SK-N-SH (cell line): ENCODE measurements around the gene CNIH3. TPM values are rescaled to one million over a fixed set of nuclear protein-coding genes. Genes with fewer than 3 reads are reported as not detected.

Experiments used
- CTCF ChIA-PET: fragments of 300-600, 350-600 bp; formaldehyde crosslinking; extraction: SDS; loops from one replicate; lab custom pipeline; 2021; lab: Yijun Ruan, JAX
- POLR2A ChIA-PET: fragments of 350-600 bp; sonication (Branson Sonifier 250); formaldehyde crosslinking; extraction: SDS; loops from one replicate; lab custom pipeline; 2020; ENCODE audit warnings: antibody characterized with exemption, inconsistent platforms; lab: Yijun Ruan, JAX
- DNase-seq: peaks from one replicate; pipeline ENCODE4 v3.0.0; 2012
- H2AFZ ChIP-seq: fragments of 200-600 bp; sonication (generic); 2 replicates; pipeline ENCODE4 v1.8.1; 2016; ENCODE audit warnings: antibody characterized with exemption, mild to moderate bottlenecking, low read depth
- H3F3A ChIP-seq: fragments of 200-600 bp; sonication (generic); replicated peaks from 2 replicates; pipeline ENCODE3; 2016; ENCODE audit warnings: antibody characterized with exemption, mild to moderate bottlenecking; ENCODE audit not compliant: insufficient read depth
- H3K27ac ChIP-seq, 2 experiments: fragments of 200-500 bp in 1 of 2; fragments of 200-600 bp in 1 of 2; sonication (Bioruptor generic) in 1 of 2; sonication (generic), shearing (Covaris generic) in 1 of 2; 2 replicates each; pipeline versions ENCODE4 v1.5.1 to v1.6.1; 2014 to 2016; ENCODE audit warnings: low read depth in 2 of 2, inconsistent platforms in 1 of 2, low read length in 1 of 2, mild to moderate bottlenecking in 1 of 2, mixed read lengths in 1 of 2
- H3K27me3 ChIP-seq: fragments of 200-600 bp; sonication (generic), shearing (Covaris generic); 2 replicates; pipeline ENCODE4 v1.6.1; 2016; ENCODE audit warnings: mixed run types; ENCODE audit not compliant: insufficient read depth
- H3K36me3 ChIP-seq, 2 experiments: fragments of 200-500 bp in 1 of 2; fragments of 200-600 bp in 1 of 2; sonication (Bioruptor generic) in 1 of 2; sonication (generic) in 1 of 2; replicated peaks in 1 of 2; 2 replicates each; pipeline versions ENCODE3 to v1.5.1; 2014 to 2016; ENCODE audit warnings: low read length in 1 of 2, mild to moderate bottlenecking in 1 of 2; ENCODE audit not compliant: insufficient read depth in 2 of 2, control insufficient read depth in 1 of 2
- H3K4me1 ChIP-seq, 2 experiments: fragments of 200-500 bp in 1 of 2; fragments of 200-600 bp in 1 of 2; sonication (Bioruptor generic) in 1 of 2; sonication (generic), shearing (Covaris generic) in 1 of 2; 2 replicates each; pipeline versions ENCODE4 v1.5.1 to v1.6.1; 2014 to 2016; ENCODE audit warnings: low read depth in 1 of 2, low read length in 1 of 2, mixed run types in 1 of 2; ENCODE audit not compliant: insufficient read depth in 2 of 2, control insufficient read depth in 1 of 2
- H3K4me2 ChIP-seq: fragments of 200-600 bp; sonication (generic), shearing (Covaris generic); 2 replicates; pipeline ENCODE4 v1.6.1; 2017; ENCODE audit warnings: mixed run types
- H3K4me3 ChIP-seq, 2 experiments: fragments of 200-500 bp in 1 of 2; fragments of 200-600 bp in 1 of 2; sonication (Bioruptor generic) in 1 of 2; sonication (generic), shearing (Covaris generic) in 1 of 2; 2 replicates each; pipeline versions ENCODE4 v1.5.1 to v1.8.1; 2014 to 2016; ENCODE audit warnings: low read depth in 2 of 2, inconsistent platforms in 1 of 2, low read length in 1 of 2, mild to moderate bottlenecking in 1 of 2, mixed read lengths in 1 of 2, moderate library complexity in 1 of 2
- H3K79me2 ChIP-seq: fragments of 200-600 bp; sonication (generic); 2 replicates; pipeline ENCODE4 v1.8.1; 2017; ENCODE audit warnings: mild to moderate bottlenecking; ENCODE audit not compliant: insufficient read depth
- H3K9ac ChIP-seq: fragments of 200-600 bp; sonication (generic); 2 replicates; pipeline ENCODE4 v1.6.1; 2017; ENCODE audit warnings: mixed run types
- H3K9me2 ChIP-seq: fragments of 200-600 bp; sonication (generic); 2 replicates; pipeline ENCODE4 v1.6.1; 2017; ENCODE audit warnings: mixed run types
- H3K9me3 ChIP-seq: fragments of 200-600 bp; sonication (generic); 2 replicates; pipeline ENCODE4 v1.6.1; 2017; ENCODE audit warnings: mixed run types, mild to moderate bottlenecking, moderate library complexity
- H4K20me1 ChIP-seq: fragments of 200-600 bp; sonication (generic); 2 replicates; pipeline ENCODE4 v1.6.1; 2017; ENCODE audit warnings: mild to moderate bottlenecking, mixed run types; ENCODE audit not compliant: insufficient read depth
- CHD2 ChIP-seq: fragments of 150-350 bp; IDR thresholded peaks from 2 replicates; pipeline ENCODE4 v1.6.1; 2018; ENCODE audit warnings: low read length; ENCODE audit not compliant: partially characterized antibody
- CTCF ChIP-seq: fragments of 200-600 bp; sonication (generic); IDR thresholded peaks from 2 replicates; pipeline ENCODE4 v1.6.1; 2017; ENCODE audit warnings: antibody characterized with exemption, mild to moderate bottlenecking, moderate library complexity
- ELF1 ChIP-seq: IDR thresholded peaks from 2 replicates; pipeline ENCODE4 v1.4.0; 2012
- EP300 ChIP-seq, 2 experiments: IDR thresholded peaks; 2 replicates each; pipeline versions ENCODE4 v1.4.0 to v1.6.1; 2012; ENCODE audit warnings: borderline replicate concordance in 1 of 2, low read depth in 1 of 2, low read length in 1 of 2
- FOXM1 ChIP-seq: IDR thresholded peaks from 2 replicates; pipeline ENCODE4 v1.4.0; 2012; ENCODE audit warnings: low read depth, mild to moderate bottlenecking
- JUND ChIP-seq: IDR thresholded peaks from 2 replicates; pipeline ENCODE4 v1.4.0; 2012
- MEF2A ChIP-seq: IDR thresholded peaks from 2 replicates; pipeline ENCODE4 v1.4.0; 2012; ENCODE audit warnings: low read depth, borderline replicate concordance
- MXI1 ChIP-seq: IDR thresholded peaks from 2 replicates; pipeline ENCODE4 v1.6.1; 2012; ENCODE audit warnings: mild to moderate bottlenecking, low read depth, low read length, improper control_type of control experiment
- NRF1 ChIP-seq: IDR thresholded peaks from 2 replicates; pipeline ENCODE4 v1.6.1; 2012; ENCODE audit warnings: low read depth, mild to moderate bottlenecking, low read length
- POLR2AphosphoS5 ChIP-seq: IDR thresholded peaks from 2 replicates; pipeline ENCODE4 v1.6.1; 2012; ENCODE audit warnings: low read depth, low read length
- RCOR1 ChIP-seq: fragments of 150-350 bp; IDR thresholded peaks from 2 replicates; pipeline ENCODE4 v1.6.1; 2017; ENCODE audit warnings: antibody characterized with exemption, low read length
- RFX5 ChIP-seq: IDR thresholded peaks from 2 replicates; pipeline ENCODE4 v1.6.1; 2012; ENCODE audit warnings: mild to moderate bottlenecking, improper control_type of control experiment, low read length
- RXRA ChIP-seq: IDR thresholded peaks from 2 replicates; pipeline ENCODE4 v1.4.0; 2012; ENCODE audit warnings: low read depth, mild to moderate bottlenecking, borderline replicate concordance
- SMC3 ChIP-seq: IDR thresholded peaks from 2 replicates; pipeline ENCODE4 v1.6.1; 2012; ENCODE audit warnings: low read depth, low read length, improper control_type of control experiment
- YY1 ChIP-seq: IDR thresholded peaks from 2 replicates; pipeline ENCODE4 v1.4.0; 2012; ENCODE audit warnings: low read depth, mild to moderate bottlenecking
- WGBS: methylation state at CpG from one replicate; pipeline ENCODE4 v1.1.6; 2017; ENCODE audit warnings: low lambda C conversion rate; 5-methylcytosine and 5-hydroxymethylcytosine counted together
- polyA plus RNA-seq, 3 experiments: library from polyadenylated mRNA; depleted of rRNA; stranded (reverse); fragments of >200 nt; gene quantifications; 2 replicates each; pipeline ENCODE4 v1.2.3, GENCODE V29; 2012
- TF ChIP-seq, protein P1 (sequence below): IDR thresholded peaks from 2 replicates; pipeline ENCODE4 v1.4.0; 2012; ENCODE audit warnings: low read depth, borderline replicate concordance
- TF ChIP-seq, protein P2 (sequence below): IDR thresholded peaks from 2 replicates; pipeline ENCODE4; 2012
- TF ChIP-seq, protein P3 (sequence below): fragments of 150-350 bp; IDR thresholded peaks from 2 replicates; pipeline ENCODE4 v1.6.1; 2016; ENCODE audit warnings: mild to moderate bottlenecking, low read depth, low read length

CNIH3 gene
- polyA plus RNA-seq, 1 of the 3 experiments (the other 2 are of a cell fraction): 18.8 TPM

DNA sequence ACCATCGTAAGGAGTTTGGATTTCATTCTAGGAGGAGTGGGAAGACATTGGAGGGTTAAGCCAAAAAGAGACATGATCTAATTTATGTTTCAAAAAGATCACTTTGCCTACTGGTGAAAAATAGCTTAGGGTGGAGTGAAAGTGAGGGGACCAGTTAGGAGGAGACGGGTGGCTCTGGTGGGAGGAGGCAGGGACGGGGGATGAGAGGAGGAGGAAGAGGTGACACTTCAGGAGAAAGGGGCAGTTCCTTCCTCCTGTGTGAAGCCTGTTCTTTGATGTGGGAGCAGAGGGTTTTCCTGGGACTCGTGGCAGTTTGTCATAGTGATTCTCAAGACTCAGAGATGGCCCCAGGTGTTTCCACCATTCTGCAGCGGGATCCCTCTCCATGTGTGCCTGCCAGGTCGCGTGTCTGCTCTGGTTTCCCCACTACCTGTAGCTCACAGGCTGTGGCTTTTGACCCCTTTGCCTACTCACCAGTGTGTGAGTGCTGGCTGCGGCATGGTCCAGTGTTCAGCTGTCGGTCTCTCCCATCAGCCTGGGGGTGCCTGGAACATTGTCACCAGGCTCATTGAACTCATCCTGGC is 102.4 kb downstream of the CNIH3 start:
- H3K27ac ChIP-seq: no peak overlapping the region
- no peak overlapping the region for H3K4me2 ChIP-seq
- H3K4me1 ChIP-seq: no peaks in the 10 kb centered on the region; a peak in 1 of 4 replicates
- ChIA-PET POLR2A (interaction anchor here (0.6 kb wide), 1 partner anchor 40 kb away, joined by 3 read pairs; no protein-coding TSS in a partner anchor), CTCF (no interaction called here)
- H4K20me1 ChIP-seq: no peaks in the 10 kb centered on the region; the same call in 1 of the 2 replicates
- no peaks in the 10 kb centered on the region for H3K79me2 ChIP-seq
- DNase-seq: no peak
- H3K4me3 ChIP-seq: no peak overlapping the region
- no peak overlapping the region for H3K9ac ChIP-seq
- H3K9me2 ChIP-seq: no peaks in the 10 kb centered on the region
- peaks cover 0 to 4% of the 10 kb centered on the region in 2 experiments for H3K36me3 ChIP-seq
- no peaks in the 10 kb centered on the region for H3K27me3 ChIP-seq
- H2AFZ ChIP-seq: no peak overlapping the region
- no peaks in the 10 kb centered on the region for H3K9me3 ChIP-seq
- no peak for TF ChIP-seq CHD2
- no peak for TF ChIP-seq RXRA
- no peaks in the 10 kb centered on the region for H3F3A ChIP-seq
- 85% methylated on average over 7 of the region's 9 CpGs for WGBS

GRCh38 chr1:224719716-224720115 is 103.6 kb downstream of the CNIH3 start:
- no peaks in the 10 kb centered on the region for H3K27me3 ChIP-seq
- peaks cover 0 to 4% of the 10 kb centered on the region in 2 experiments for H3K36me3 ChIP-seq
- H3K4me2 ChIP-seq: no peak overlapping the region
- H3K9me3 ChIP-seq: no peaks in the 10 kb centered on the region
- POLR2A ChIA-PET: no interaction called here
- no peaks in the 10 kb centered on the region; a peak in 1 of 4 replicates for H3K4me1 ChIP-seq
- H3K79me2 ChIP-seq: no peaks in the 10 kb centered on the region
- H3F3A ChIP-seq: no peaks in the 10 kb centered on the region
- DNase-seq: no peak
- no peaks in the 10 kb centered on the region for H3K9me2 ChIP-seq
- TF ChIP-seq RCOR1 (no peak), NRF1 (no peak), JUND (no peak), FOXM1 (no peak), MXI1 (no peak), EP300 (IDR thresholded peaks at IDR 0.05; ENCODE audit: borderline replicate concordance in 1 of 2, low read depth in 1 of 2, low read length in 1 of 2) (no peak), CTCF (no peak), ELF1 (no peak), YY1 (no peak), RFX5 (no peak), SMC3 (no peak), CHD2 (no peak), POLR2AphosphoS5 (no peak), MEF2A (no peak)
- TF ChIP-seq, protein P1, sequence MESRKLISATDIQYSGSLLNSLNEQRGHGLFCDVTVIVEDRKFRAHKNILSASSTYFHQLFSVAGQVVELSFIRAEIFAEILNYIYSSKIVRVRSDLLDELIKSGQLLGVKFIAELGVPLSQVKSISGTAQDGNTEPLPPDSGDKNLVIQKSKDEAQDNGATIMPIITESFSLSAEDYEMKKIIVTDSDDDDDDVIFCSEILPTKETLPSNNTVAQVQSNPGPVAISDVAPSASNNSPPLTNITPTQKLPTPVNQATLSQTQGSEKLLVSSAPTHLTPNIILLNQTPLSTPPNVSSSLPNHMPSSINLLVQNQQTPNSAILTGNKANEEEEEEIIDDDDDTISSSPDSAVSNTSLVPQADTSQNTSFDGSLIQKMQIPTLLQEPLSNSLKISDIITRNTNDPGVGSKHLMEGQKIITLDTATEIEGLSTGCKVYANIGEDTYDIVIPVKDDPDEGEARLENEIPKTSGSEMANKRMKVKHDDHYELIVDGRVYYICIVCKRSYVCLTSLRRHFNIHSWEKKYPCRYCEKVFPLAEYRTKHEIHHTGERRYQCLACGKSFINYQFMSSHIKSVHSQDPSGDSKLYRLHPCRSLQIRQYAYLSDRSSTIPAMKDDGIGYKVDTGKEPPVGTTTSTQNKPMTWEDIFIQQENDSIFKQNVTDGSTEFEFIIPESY: no peak
- TF ChIP-seq, protein P2, sequence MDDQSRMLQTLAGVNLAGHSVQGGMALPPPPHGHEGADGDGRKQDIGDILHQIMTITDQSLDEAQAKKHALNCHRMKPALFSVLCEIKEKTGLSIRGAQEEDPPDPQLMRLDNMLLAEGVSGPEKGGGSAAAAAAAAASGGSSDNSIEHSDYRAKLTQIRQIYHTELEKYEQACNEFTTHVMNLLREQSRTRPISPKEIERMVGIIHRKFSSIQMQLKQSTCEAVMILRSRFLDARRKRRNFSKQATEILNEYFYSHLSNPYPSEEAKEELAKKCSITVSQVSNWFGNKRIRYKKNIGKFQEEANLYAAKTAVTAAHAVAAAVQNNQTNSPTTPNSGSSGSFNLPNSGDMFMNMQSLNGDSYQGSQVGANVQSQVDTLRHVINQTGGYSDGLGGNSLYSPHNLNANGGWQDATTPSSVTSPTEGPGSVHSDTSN: no peak
- TF ChIP-seq, protein P3, sequence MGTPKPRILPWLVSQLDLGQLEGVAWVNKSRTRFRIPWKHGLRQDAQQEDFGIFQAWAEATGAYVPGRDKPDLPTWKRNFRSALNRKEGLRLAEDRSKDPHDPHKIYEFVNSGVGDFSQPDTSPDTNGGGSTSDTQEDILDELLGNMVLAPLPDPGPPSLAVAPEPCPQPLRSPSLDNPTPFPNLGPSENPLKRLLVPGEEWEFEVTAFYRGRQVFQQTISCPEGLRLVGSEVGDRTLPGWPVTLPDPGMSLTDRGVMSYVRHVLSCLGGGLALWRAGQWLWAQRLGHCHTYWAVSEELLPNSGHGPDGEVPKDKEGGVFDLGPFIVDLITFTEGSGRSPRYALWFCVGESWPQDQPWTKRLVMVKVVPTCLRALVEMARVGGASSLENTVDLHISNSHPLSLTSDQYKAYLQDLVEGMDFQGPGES: no peak
- TF ChIP-seq, all 33 proteins: peak for 0
- CTCF ChIA-PET: interaction anchor here (1.1 kb wide), 1 partner anchor 132 kb away, joined by 4 read pairs; no protein-coding TSS in a partner anchor
- no peak overlapping the region for H3K27ac ChIP-seq
- no peak overlapping the region for H3K9ac ChIP-seq
- H2AFZ ChIP-seq: no peak overlapping the region
- no peaks in the 10 kb centered on the region; the same call in 1 of the 2 replicates for H4K20me1 ChIP-seq
- WGBS: 72% methylated on average over 4 of the region's 4 CpGs
- H3K4me3 ChIP-seq: no peak overlapping the region
